Measurements from ENCODE around the gene SPTLC3.

The SPTLC3 gene

DNA sequence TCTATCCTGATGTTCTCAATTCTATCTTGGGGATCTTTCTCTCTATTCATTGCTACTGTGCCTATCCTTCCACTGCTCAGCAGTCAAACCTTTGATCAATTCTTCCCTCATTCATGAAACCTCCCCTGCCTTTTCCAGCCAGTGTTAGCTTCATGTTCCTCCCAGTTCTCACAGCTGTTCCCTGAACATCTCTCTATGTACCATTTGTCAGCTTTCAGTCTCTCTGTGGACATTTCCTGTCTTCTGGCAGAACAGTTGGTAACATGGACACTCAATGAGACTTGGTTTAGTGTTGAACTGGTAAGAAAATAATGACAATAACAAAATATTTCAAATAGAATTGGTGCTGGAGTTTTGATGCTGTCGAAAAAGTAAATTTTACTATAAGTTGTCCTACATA lies 26.2 kb downstream of the SPTLC3 start:
- DNase-seq = no peak

DNA sequence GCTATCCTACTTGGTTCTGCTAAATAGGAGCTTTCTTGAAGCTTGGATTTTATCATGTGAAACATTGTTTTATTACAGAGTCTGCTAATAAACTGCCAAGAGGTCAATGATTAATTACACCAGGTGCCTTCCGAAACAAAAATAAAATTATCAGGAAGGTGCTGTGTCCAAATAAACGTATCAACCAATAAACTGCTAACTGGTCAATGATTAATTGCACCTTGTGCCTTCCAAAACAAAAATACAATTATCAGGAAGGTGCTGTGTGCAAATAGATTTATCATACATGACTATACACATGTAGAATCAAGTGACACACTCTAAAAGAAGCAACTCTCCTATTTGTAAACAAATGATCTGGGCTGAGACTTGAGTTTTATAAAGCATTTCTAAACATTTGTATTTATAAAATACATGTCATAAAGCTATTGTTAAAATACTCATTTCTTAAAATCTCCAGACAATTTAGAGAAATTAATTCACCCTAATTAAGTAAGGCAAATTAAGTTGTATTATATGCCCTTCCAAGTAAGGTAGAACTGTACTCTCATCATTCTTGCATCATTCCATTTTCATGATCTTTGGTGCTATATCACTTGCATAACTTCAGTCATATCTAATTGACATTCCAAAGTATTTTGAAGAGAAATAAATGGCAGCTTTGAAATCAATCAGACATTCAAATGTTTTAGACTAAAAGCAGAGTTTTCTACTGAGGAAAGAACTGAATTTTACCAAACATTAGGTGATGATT lies 26.8 kb downstream of the SPTLC3 start:
- DNase-seq = no peak

- no peak for DNase-seq
Measured at GRCh38 chr20:13037727-13038126, 29.0 kb downstream of the SPTLC3 start.

DNA sequence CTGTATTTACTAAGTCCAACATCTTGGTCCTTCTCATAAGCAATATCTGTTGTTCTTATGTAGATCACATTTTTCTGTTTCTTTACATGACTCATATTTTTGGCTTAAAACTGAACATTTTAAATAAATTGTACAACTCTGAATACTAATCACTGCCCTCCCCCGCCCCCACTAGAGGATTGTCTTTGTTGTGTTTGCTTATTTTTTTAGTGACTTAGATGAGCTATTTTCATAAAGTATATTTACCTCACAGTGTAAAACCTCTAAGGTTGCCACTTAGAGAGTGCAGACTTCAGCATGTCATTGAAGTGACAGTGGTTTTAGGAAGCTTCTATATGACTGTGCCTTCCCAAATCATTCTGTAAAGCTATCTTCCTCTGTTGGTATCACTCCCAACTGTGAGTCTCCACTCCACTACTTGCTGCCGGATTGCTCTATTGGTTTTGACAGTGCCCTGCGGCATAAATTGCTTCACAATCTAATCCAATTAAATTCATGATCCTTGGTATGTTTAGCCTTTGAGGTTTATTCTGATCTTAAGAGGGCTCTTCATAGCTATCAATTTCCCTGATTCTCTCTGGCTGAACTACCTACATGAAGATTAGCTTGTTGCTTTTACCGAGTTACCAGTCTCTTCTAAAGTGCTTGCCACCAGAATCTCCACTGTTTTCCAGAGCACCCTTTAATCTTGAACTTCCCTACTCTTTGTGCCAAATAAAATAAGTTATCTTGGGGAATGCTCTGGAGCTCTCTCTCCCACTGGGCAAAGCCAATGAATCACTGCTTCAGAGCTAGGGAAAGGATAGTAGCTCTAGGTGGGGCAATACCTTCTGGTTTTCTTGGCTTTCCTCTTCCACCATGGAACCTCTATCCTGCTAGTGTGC lies 33.0 kb downstream of the SPTLC3 start:
- DNase-seq = no peak

DNA sequence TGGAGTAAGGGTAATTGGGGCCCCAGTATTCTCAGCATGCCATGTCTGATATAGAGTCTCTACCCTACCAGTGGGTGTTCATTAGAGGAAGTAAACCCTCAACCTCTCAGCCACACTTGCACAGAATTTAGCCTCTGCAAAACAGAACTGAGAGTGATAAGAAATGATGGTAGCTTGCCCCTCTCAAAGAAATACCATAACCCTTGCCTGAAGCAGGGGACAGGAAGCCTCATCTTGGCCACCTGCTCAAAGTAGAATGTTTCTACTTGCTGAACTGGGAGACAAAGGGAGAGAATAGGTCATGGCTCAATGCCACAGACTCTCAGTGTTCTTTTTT lies 33.7 kb downstream of the SPTLC3 start:
- no peak for DNase-seq

DNA sequence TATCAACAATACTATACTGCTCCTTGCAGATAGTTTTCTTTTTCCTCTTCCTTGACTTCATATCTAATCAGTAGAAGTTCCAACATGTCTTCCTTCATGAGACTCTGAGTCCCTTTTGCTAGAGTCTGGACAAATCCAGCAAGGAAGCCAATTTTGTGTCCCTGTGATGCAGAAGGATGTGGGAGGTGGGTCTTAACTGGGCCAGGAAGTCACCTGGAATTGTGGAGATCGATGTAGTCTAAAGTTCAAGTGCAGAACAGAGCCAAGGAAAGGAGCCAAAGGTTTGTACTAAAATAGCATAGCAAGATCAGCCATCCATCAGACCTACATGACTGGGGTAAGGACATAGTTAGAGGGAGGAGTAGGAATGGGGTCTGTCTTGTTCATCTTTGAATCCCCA lies 37.6 kb downstream of the SPTLC3 start:
- no peak for DNase-seq

DNA sequence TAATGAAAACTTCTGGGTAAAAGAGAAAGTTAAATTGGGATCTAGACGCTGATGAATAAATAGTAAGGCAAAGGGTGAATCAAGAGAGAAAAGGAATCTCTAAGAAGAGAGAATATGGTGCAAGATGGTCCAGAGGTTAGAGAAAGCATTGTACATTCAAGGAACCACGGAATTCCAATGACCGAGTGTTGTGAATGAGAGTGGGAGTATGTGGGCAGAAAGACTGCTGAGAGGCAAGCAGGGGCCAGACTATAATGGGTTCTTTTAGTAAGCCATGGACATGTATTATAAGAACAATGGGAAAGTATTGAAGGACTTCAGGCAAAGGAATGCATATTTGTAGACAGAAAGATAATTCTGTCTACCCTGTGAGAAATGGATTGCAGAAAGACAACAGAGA lies 45.2 kb downstream of the SPTLC3 start:
- DNase-seq = no peak

GRCh38 chr20:13058666-13059389 lies 50.1 kb downstream of the SPTLC3 start:
- no peak for DNase-seq

DNA sequence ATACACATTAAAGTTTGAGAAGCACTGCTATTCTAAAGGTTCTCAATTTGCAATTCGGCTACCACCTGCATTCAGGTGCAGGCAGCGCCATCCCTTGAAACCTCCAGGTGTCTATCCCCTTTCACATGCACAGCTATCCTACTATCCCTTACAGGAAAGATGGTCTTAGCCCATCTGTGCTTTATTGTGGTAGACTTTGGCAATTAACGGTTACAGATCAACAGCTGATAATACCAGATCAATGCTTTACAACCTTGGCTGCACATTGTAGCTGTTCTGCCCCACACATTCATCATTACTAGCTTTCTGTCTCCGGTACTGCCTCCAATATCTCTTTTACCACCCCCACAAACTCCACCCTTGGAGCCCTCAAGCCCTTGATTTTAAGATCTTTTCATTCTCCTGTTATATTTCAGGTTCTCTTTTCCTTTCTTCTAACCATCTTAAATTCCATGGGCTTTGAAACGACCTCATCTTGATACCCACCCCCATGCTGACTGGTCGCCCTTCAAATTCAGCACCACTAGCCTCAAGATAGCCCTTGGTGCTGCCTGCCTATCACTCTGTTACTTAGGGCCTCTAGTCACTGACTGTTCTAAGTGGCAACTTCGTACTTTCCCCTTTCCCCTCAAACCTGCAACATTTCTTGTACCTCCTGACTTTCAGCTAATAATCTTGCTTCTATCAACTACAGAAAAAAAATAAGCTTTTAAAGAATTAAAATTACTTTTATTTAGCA lies 50.8 kb downstream of the SPTLC3 start:
- DNase-seq = no peak

GRCh38 chr20:13060327-13060726 lies 51.6 kb downstream of the SPTLC3 start:
- no peak for DNase-seq

DNA sequence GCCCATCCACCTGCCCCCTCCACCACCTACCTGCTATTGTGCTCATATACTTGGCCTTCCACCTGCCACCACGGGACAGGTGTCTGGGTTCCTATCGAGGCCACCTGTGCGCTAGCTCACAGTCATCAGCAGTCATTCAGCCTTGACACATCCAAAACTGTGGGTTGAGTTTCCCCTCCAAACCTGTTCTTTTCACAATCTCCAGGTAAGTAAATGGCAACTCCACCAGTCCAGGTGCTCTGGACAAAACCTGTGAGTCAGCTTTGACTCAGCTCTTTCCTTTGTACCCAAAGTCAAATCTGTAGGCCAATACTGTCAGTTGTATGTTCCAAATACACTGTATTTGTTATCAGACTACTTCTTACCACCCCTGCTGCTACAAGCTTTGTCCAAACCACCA lies 52.6 kb downstream of the SPTLC3 start:
- no peak for DNase-seq

GRCh38 chr20:13062789-13063188 lies 54.0 kb downstream of the SPTLC3 start:
- DNase-seq = no peak

GRCh38 chr20:13068336-13068735 lies 59.6 kb downstream of the SPTLC3 start:
- no peak for DNase-seq

DNA sequence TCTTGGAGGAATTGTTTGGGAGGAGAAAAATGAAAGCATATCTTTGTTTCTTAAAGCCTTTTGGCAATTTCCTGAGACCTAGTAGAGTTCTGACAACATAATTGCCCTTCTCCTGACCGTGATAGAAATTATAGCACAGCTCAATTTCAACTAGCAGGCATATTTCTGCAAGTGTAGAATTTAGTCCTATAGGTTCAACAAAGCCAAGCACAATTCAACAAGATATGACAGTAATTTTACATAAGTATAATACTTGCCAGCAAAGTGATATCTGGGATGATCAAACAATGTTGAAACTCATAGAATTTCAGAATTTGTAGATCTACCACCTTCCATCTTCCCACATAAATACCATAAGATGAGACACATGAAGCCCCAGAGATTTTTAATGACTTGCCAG lies 73.1 kb downstream of the SPTLC3 start:
- no peak for DNase-seq

DNA sequence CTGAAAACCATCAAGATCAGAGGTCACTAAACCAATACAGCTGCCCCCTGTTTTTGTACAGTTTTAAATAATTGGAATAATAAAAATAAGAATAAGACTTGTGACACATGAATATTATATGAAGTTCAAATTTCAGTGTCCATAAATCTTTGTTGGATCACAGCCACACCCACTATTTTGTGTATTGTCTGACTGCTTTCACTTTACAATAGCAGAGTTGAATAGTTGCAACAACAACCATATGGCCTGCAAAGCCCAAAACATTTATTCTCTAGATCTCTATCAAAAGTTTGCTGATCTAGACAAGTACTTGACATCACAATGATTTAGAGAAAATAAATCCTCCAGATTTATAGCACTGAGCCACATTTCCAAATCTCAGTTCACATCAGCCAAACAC lies 73.6 kb downstream of the SPTLC3 start:
- no peak for DNase-seq

DNA sequence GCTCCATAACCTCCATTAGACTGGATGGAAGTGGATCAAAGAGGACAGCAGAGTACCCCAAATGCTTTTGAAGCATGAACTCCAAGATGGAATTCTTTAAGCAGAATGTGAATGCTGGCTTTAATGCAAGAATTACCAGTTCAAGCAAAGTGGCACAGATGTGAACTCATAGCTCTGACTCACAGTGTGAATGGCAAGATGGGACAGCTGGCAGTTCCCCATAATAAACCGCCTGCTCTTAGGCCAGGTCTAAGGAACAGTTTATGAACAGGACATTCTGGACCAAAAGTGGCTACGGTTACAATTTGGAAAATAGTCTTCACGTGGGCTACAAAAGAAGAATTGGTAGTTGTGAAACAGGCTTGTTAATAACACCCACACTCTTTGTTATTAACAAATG lies 76.5 kb downstream of the SPTLC3 start:
- DNase-seq = no peak

DNA sequence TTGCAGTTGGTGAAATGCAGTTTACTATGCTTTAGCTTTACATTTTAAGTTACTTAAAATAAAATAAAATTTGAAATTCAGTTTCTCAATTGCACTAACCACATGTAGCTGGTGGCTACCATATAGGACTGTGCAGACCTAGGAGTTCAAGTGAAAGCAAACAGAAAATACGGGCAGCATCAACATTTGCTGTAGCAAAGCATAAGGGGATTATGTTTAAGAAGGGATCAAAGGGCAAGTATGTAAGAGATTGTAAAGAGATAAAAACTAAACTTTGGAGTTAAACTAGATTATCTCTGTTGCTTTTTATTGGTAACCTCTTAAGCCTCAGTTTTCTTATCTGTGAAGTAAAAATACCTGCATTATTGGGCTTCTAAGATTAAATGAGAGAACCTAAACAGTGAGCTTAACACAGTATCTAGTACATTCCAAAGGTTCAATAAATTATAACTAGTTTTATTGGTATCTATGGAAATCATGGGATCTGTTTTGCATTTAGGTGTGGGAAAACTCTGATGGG lies 81.2 kb downstream of the SPTLC3 start:
- DNase-seq = no peak

GRCh38 chr20:13092111-13092510 lies 83.3 kb downstream of the SPTLC3 start:
- no peak for DNase-seq

DNA sequence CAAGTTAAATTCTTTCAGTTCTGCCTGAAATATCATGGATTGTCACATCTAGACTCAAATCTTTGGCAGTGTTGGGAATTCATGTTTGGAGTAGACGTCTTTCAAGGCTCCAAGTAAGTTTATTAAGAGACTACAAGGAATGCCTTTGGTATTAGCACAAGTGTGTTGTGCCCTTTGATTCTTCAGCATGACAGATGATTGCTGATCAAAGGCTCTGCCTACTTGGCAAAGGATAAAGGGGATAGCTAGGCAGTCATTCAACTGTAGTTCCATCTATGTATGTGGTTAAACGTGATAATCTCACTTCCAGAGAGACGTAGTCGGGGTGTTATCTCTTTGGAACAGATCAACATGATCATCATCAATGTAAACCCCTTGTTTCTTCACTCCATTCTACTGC lies 86.2 kb downstream of the SPTLC3 start:
- no peak for DNase-seq

DNA sequence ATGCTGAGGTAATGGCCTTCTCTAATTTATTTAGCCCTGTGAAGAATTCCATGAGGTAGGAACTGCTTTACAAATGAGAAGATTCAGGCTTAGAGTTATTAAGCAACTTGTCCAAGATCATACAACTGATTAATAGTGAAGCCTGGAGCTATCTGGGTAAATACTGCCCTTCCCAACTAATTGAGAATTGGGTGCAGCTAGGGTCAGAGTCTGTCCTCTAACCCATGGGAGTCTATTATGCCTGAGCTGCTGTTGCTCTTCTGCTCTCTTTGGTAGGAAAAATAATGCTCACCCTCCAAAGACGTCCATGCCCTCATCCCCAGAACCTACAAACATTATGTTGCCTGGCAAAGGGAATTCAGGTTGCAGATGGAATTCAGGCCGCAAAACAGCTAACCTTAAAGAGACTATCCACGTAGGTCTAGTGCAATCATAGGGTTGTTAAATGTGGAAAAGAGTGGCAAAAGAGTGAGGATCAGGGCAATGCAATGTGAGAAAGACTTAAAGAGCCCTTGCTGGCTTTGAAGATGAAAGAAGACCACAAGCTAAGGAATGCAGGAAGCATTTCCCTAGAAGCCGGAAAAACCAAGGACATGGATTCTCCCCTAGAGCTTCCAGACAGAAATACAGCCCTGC lies 90.1 kb downstream of the SPTLC3 start:
- DNase-seq = no peak

DNA sequence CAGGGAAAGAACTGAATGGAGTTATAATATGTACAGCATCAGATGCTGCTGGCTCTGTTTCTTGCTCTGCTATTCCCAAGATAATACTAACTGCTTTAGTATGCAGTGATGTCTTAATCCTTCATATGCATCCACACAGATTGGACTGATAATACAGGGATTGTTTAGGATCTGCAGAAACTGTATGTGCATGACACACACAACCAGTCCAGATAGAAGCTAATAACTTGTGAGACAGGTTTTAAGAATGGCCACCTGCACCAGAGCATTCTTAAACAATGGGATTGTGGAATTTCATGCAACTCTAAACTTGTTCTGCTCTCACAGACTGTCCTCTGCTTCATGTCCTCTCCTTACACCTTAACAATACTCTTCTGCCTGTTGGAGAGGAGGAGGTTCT lies 90.9 kb downstream of the SPTLC3 start:
- DNase-seq = no peak

DNA sequence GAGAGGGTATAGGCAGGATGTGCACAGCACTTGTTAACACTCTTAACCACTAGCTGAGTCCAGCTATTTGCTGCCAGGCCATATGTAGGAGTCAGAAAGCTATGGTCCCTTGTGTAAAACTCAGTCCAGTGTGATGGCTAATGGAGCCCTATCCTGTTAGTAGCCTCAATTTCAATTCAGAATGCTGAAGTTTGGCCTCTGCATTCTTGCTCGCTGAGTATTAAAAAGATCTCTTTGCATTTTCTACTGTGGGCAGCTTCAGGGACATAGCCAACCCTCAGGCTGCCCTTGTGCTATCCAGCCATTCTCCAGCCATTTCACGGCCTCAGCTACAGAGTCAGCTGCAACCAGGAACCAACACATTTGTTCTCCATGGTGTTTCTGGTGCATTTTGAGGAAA lies 92.5 kb downstream of the SPTLC3 start:
- no peak for DNase-seq

Data from activated effector memory CD4-positive, alpha-beta T cell treated with Interleukin-2 at 50 U/mL for 16 hours (primary cell).